ENCODE results near the gene EFCAB5. TPM values are rescaled to one million over a fixed set of nuclear protein-coding genes. Genes with fewer than 3 reads are reported as not detected.
"Not testable (repeated sequence)": the region's sequence is repeated elsewhere in the genome, so short reads cannot be mapped to it uniquely, and the experiment has no call there.

Gene EFCAB5
- total RNA-seq, 6 experiments from 2014 or later, result 0.27 to 0.94 (median 0.64) TPM

- Mint-ChIP-seq H3K9me3 (no peaks in the 10 kb centered on the region), H3K36me3 (ENCODE audit: low read depth) (peaks cover 29% of the 10 kb centered on the region), H3K27ac (0 out of 2 replicates have a peak overlapping the region, but pooled peaks have one; percentile 26), H3K27me3 (ENCODE audit: insufficient read depth) (no peaks in the 10 kb centered on the region; the same call in 1 of the 2 replicates), H3K4me3 (no peak overlapping the region), H3K4me1 (ENCODE audit: low read depth) (peaks cover 8% of the 10 kb centered on the region)
- no peak for TF ChIP-seq CTCF (IDR thresholded peaks at IDR 0.05)
- no peak for DNase-seq
These were observed 188.7 kb downstream of the EFCAB5 start for GRCh38 chr17:30130121-30130520.

- peaks cover 7% of the 10 kb centered on the region; the same call in 1 of the 2 replicates for H3K4me1 Mint-ChIP-seq (ENCODE audit: low read depth)
- no peaks in the 10 kb centered on the region for H3K9me3 Mint-ChIP-seq
- H3K36me3 Mint-ChIP-seq (ENCODE audit: low read depth), result peaks cover 30% of the 10 kb centered on the region
- no peak overlapping the region for H3K4me3 Mint-ChIP-seq
- no peak overlapping the region; the same call in 1 of the 2 replicates for H3K27ac Mint-ChIP-seq
- no peak for DNase-seq
- no peaks in the 10 kb centered on the region for H3K27me3 Mint-ChIP-seq (ENCODE audit: insufficient read depth)
- TF ChIP-seq CTCF (IDR thresholded peaks at IDR 0.05), result no peak
These were observed 191.2 kb downstream of the EFCAB5 start for GRCh38 chr17:30132615-30133014.

- H3K4me3 Mint-ChIP-seq, result no peak overlapping the region
- no peaks in the 10 kb centered on the region for H3K9me3 Mint-ChIP-seq
- no peak for TF ChIP-seq CTCF (IDR thresholded peaks at IDR 0.05)
- peaks cover 7% of the 10 kb centered on the region; the same call in 1 of the 2 replicates for H3K4me1 Mint-ChIP-seq (ENCODE audit: low read depth)
- H3K27me3 Mint-ChIP-seq (ENCODE audit: insufficient read depth), result no peaks in the 10 kb centered on the region
- DNase-seq, result no peak
- H3K27ac Mint-ChIP-seq, result no peak overlapping the region
- peaks cover 35% of the 10 kb centered on the region for H3K36me3 Mint-ChIP-seq (ENCODE audit: low read depth)
These were observed 191.8 kb downstream of the EFCAB5 start for GRCh38 chr17:30133197-30133596.

- Mint-ChIP-seq H3K36me3 (ENCODE audit: low read depth) (peaks cover 37% of the 10 kb centered on the region), H3K27me3 (ENCODE audit: insufficient read depth) (no peaks in the 10 kb centered on the region), H3K4me3 (no peak overlapping the region), H3K4me1 (ENCODE audit: low read depth) (peaks cover 7% of the 10 kb centered on the region; the same call in 1 of the 2 replicates), H3K9me3 (no peaks in the 10 kb centered on the region), H3K27ac (no peak overlapping the region)
- DNase-seq, result no peak
- TF ChIP-seq CTCF (IDR thresholded peaks at IDR 0.05), result no peak
These were observed 193.1 kb downstream of the EFCAB5 start for GRCh38 chr17:30134551-30134950.

GRCh38 chr17:30137158-30137557, 195.7 kb downstream of the EFCAB5 start:
- peak overlapping the region; percentile 42; the same call in 1 of the 2 replicates for H3K27ac Mint-ChIP-seq
- peaks cover 7% of the 10 kb centered on the region; the same call in 1 of the 2 replicates for H3K4me1 Mint-ChIP-seq (ENCODE audit: low read depth)
- H3K36me3 Mint-ChIP-seq (ENCODE audit: low read depth), result peaks cover 31% of the 10 kb centered on the region
- H3K4me3 Mint-ChIP-seq, result no peak overlapping the region
- H3K9me3 Mint-ChIP-seq, result no peaks in the 10 kb centered on the region
- DNase-seq, result no peak
- TF ChIP-seq CTCF (IDR thresholded peaks at IDR 0.05), result no peak
- H3K27me3 Mint-ChIP-seq (ENCODE audit: insufficient read depth), result no peaks in the 10 kb centered on the region

GRCh38 chr17:30147860-30148259, 206.4 kb downstream of the EFCAB5 start:
- not testable (repeated sequence) for H3K9me3 Mint-ChIP-seq; H3K4me1 Mint-ChIP-seq (ENCODE audit: low read depth); H3K27me3 Mint-ChIP-seq (ENCODE audit: insufficient read depth); H3K4me3 Mint-ChIP-seq; DNase-seq; H3K27ac Mint-ChIP-seq
- H3K36me3 Mint-ChIP-seq (ENCODE audit: low read depth), result peaks cover 11% of the 10 kb centered on the region

All from HFFc6 (cell line).